GM21360 (cell line): ENCODE measurements around the gene XRCC1.
A peak's percentile ranks its signal among the peaks of the same experiment; 100 is the strongest.
"Not testable (repeated sequence)": the region's sequence is repeated elsewhere in the genome, so short reads cannot be mapped to it uniquely, and the experiment has no call there.

Experiments used
- ATAC-seq: cut with Tn5 transposase; IDR thresholded peaks from one replicate; pipeline ENCODE4 v1.9.1; 2021; ENCODE audit warnings: mild to moderate bottlenecking, moderate library complexity; ENCODE audit not compliant: unreplicated experiment

The XRCC1 gene

GRCh38 chr19:43548706-43549105 lies 26.6 kb downstream of the XRCC1 start:
- no peak for ATAC-seq

- ATAC-seq: not testable (repeated sequence)
Measured at GRCh38 chr19:43547926-43548325, 27.4 kb downstream of the XRCC1 start.

GRCh38 chr19:43546581-43546980 lies 28.7 kb downstream of the XRCC1 start:
- no peak for ATAC-seq

GRCh38 chr19:43545981-43546380 lies 29.3 kb downstream of the XRCC1 start:
- no peak for ATAC-seq

GRCh38 chr19:43545276-43545675 lies 30.1 kb downstream of the XRCC1 start:
- ATAC-seq: no peak

DNA sequence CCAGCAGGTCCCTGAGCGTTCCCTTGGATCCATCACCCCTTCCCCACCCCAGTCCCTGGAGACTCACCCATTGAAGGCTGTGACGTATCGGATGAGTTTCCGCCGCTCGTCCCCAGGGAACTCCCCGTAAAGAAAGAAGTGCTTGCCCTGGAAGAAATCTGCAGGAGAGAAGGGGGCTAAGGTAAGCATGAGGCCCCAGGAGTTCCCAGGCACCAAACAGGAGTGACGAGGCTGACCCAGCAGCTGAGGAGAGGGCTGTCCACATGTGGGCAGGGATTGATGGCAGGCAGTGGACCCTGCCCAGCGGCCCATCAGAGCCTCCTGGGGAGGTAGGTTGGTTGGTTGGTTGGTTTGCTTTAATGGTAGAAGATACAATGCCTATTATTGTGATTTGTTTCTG lies 31.2 kb downstream of the XRCC1 start:
- ATAC-seq: no peak

DNA sequence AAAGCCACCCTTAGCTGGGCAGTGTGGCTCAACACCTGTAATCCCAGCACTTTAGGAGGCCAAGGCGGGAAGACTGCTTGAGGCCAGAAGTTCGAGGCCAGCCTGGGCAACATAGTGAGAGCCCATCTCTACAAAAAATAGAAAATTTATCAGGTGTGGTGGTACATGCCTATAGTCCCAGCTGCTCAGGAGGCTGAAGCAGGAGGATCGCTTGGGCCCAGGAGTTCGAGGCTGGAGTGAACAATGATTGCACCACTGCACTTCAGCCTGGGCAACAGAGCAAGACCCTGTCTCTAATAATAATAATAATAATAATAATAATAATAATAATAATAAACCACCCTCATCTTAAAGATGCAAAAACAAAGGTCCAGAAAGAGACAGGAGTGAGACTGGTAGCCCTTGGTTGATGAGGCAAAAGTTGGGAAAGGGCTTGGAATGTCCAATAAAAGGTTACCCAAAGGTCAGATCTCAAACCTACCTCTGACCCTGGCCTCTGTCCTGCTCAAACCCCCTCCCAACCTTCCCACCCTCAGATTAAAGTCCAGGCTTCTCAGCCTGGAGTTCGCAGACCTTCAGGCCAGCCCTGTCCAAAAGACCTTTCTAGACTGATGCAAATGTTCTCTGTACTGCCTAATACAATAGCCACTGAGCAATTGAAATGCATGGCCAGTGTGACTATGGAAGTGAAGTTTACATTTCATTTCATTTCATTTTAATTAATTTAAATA lies 33.2 kb downstream of the XRCC1 start:
- ATAC-seq: no peak

GRCh38 chr19:43540381-43540780 lies 34.9 kb downstream of the XRCC1 start:
- ATAC-seq: no peak

DNA sequence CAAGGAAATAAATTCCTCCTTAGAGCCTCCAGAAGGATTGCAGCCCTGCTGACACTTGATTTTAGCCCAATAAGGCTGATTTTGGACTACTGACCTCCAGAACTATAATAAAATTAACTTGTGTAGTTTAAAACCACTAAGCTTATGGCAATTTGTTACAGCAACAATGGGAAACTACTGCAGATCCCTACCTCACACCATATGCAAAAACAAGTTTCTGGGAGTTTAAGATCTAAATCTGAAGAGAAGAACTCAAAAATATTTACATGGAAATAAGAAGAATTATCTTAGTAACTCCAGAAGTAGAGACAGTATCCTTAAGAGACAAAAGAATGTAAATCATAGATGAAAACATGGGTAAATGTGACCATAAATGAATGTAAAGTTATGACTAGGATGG lies 36.4 kb downstream of the XRCC1 start:
- no peak for ATAC-seq

GRCh38 chr19:43534816-43535761 lies 40.2 kb downstream of the XRCC1 start:
- no peak for ATAC-seq

DNA sequence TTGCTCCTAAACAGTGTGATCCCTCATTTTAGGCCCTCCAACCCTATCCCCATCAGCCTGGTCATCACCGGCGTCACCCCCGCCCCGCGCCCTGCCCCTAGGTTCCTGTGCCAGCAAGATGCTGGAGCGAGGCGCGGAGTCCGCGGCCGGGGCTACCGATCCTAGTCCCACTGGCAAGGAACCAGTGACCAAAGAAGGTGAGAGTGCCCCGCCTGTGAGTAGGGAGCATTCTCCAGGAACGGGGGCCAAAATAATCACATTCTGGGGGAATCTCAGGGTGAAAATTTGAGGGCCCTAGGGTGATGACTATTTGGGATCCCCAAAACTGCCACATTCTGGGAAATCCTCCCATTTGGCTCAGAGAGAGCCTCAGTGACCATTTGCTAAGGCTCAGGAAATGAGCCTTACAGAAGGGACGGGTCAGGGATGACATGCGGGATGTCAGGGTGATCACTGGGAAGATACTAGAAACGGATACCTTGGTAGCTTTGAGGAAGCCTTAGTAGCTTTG lies 41.0 kb downstream of the XRCC1 start:
- ATAC-seq: no peak

DNA sequence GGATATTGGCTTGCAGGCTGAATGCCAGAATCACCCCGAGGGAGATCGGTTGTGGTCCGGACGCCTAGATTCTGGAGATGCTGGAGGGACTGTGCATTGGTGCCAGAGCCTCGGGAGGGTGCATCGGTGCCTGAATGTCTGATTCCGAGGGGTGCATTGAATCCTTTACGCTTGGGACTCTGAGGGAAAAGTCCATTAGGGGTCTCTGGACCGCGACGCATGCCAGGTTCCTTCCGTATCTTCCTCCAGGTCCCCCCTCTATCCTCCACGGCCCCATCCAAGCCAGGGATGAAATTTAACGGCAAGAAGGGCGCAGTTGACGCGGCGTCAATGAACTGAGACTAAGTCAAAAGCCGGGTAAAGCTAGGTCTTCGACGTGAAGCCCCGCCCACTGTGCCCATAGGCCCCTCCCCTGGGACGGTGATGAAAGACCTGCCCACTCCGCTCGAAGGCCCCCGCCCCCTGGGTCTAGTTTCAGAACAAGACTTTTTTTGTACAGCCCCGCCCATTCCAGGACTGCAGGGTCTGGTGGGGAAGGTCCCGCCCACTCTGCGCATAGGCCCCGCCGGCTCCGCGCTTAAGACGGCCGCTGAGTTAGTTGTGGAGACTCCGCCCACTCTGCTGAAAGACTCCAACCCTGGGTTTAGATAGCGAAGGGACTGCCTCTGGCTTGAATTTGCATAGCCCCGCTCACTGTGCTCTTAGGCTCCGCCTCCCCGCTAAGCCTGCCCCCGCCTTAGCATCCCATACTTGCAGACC lies 41.6 kb downstream of the XRCC1 start:
- ATAC-seq: peak; percentile 55

GRCh38 chr19:43532962-43533545 lies 42.3 kb downstream of the XRCC1 start, which contains the start of gene ZNF575:
Gene ZNF575, plus strand, starts transcription at chr19:43533188. Its CDS starts 1,235 bp downstream, at chr19:43534423.
- ATAC-seq: peak; percentile 53

- no peak for ATAC-seq
Measured at GRCh38 chr19:43532571-43532961, 42.8 kb downstream of the XRCC1 start.

DNA sequence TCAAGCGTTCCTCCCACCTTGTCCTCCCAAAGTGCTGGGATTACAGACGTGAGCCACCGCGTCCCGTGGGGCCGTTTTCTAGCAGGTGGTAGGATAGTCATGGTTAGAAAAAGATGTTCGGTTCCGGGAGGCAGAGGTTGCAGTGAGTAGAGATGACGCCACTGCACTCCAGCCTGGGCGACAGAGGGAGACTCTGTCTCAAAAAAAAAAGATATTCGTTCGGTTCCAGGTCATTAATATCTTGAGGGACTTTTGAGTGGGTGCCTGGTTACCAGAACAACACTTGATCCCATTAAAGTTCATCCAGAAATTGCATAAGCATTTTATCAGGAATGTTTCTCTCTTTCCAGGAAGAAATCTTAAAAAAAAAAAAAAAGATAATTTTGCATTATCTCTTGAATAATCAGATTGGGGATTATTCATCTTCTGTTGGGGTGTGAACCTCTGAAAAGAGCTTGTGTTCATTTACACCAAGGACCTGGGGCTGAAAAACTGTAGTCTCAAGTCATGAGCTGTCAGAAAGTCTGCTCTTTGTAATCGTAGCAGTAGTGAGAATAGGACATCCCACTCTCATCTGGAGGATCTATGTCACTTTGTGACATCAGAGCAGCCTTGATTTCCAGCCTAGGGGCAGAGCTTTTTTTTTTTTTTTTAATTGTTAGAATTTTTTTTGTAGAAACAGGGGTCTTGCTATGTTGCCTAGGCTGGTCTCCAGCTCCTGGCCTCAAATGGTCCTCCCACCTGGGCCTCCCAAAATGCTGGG lies 47.3 kb downstream of the XRCC1 start:
- ATAC-seq: no peak

DNA sequence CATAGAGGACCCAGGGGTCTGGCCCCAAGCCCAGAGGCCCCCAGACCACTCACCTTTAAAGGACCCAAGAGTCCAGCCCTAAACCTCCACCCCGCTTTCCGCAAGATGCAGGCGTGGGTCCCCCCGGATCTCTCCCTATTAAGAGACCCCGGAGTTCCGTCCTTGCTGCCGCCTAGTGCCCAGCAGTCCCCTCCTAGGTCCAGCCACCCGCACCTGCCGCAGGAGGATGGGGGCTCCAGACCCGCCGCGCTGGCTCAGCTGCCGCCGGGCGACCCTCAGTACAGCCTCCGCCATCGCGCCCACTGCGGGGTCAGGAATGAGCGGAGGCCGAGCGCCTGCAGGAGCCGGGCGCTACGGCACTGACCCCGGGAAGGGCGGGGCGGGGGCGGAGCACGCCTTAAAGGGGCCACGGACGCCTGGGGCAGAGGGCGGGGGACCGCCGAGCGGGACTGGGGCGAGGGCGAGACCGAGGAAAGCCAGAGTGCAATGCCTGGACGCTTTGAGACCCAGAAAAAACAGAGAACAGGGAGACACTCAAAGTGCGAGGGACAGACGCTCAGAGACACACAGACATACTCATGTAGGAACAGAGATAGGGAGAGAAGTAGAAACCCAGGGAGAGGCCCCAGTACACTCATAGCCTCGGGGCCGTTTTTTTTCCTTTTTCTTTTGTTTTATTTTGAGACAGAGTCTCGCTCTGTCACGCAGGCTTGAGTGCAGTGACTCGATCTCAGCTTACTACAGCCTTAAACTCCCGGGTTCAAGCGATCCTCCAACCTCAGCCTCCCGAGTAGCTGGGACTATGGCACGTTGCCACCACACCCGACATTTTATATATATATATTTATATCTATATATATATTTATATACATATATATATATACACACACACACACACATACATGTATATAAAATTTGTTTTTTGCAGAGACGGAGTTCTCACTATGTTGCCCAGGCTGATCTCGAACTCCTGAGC lies 48.2 kb downstream of the XRCC1 start, which contains the start of gene ETHE1:
Gene ETHE1 (minus strand): TSS at position 318 of the 976 bp plus-strand sequence. CDS start 24 bp downstream, at position 294.
- ATAC-seq: no peak

DNA sequence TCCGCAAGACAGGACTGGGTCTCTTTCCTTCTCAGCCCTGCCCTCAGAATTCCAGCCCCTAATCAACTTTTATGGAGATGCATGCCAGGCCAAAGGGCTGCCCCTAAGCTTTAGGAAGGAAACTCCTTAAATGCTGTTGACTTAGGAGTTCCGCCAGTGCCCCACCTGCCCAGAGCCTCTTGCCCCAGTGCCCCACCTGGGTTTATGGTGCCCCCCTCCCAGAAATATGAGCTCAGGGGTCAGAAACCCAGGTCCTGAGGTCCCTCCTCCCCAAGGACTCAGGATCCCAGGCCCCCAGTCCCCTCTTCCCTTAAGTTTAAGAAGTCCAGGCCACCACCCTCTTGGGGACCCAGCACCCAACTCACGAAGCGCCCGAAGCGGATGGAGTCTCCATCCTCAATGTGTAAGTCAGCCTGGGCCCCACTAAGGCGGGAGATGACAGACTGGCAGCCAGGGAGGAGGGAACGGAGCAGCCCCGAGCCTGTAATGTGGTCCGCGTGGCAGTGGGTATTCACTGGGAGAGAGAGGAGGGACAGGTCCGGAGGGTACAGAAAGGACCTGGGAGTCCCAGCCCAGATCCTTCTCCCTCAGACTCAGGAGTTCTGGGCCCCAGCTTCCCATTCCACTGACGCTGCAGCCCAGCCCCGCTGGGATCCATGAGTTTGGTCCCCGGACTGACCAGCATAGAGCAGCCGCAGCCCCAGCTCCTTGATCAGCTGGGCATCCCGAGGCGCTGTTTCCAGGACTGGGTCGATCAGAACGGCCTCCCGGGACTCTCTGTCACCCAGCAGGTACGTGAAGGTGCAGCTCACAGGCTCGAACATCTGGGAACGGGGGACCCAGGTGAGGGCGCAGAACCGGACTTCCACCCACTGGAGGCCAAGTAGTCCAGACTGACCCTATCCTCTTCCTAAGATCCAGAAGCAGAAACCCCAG lies 49.2 kb downstream of the XRCC1 start:
- no peak for ATAC-seq
